GM21737 (cell line): ENCODE results near the gene CDK8.

Source experiments
- ATAC-seq: cut with Tn5 transposase; IDR thresholded peaks from one replicate; pipeline ENCODE4 v1.9.1; 2021; ENCODE audit warnings: mild to moderate bottlenecking, moderate library complexity; ENCODE audit not compliant: unreplicated experiment

Gene CDK8

DNA sequence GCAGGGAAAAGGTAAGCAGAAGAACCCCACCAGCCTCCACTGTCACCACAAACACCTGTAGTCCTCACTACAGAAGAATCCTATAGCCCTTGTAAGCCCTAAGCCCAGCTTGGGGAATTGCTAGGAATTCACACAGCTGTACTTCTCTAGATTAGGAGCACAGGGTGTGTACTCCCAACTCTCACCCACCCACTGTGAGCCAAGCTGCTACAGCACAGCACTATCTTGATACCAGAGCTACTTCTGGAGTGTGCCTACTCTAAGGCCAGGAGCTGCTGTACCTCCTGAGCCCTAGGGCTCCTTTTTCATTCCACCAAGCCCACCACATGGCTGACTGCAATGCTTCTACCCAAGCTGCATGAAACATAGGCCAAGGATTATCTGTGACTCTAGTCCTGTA lies 181.2 kb downstream of the CDK8 start:
- ATAC-seq, result no peak

DNA sequence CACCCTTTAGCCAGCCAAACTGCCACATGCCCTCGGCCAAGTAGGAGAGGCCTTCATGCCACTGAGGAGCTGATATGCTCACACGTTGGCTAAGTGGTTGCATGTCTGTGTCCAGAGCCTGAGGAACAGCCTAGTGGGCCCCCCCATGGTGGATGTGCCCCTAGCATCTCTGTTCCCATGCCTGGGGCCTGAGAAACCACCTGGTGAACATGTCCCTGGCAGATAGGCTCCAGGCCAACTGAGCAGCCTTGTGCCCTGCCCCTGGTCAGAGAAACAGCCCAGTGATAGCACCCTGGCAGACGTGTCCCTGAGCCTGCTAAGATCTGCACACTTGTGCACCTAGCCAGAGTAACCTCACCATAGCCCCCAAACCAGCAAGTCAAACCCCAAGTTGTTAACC lies 181.7 kb downstream of the CDK8 start:
- no peak for ATAC-seq

DNA sequence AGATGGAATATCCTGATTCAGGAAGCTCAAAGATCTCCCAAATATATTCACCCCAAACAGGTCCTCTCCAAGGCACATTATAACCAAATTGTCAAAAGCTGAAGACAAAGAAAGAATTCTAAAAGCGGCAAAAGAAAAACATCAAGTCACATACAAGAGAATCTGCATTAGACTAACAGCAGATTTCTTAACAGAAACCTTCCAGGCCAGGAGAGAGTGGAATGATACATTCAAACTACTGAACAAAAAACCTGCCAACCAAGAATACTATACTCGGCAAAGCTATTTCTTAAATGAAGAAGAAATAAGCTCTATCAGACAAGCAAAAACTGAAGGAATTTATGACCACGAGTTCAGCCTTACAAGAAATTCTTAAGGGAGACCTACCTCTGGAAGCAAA lies 183.0 kb downstream of the CDK8 start:
- no peak for ATAC-seq

DNA sequence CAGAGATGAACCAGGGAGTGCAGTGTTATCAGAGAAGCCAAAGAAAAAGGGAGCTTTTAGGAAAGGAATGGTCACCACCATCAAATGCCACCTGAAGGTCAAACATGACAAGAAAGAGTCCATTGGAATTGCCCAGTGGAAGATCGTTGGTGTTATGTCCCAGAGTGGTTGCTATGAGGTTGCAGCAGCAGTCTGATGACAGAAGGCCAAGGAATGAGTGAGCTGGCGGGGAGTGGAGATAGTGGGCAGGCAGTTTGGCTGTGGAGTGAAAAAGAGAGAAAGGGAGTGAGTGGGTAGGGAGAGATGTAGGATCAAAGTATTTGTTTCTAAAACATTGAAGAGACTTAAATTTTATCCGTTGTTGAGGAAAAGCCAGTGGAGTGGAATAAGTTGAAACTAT lies 186.2 kb downstream of the CDK8 start:
- no peak for ATAC-seq

DNA sequence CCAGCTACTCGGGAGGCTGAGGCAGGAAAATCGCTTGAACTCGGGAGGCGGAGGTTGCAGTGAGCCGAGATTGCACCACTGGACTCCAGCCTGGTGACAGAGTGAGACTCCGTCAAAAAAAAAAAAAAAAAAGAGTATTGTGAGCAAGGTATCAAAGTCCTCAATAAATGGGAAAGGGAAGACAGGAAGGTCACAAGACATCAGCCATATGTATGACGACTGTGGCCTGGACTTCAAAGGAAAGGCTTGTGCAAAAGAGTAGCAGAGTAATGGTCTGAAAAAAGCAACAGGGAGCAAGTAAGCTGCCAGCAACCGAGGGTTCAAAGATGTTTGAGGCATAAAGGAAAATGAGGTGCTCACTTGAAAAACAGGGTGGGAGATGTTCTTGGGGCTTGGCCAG lies 187.5 kb downstream of the CDK8 start:
- no peak for ATAC-seq

DNA sequence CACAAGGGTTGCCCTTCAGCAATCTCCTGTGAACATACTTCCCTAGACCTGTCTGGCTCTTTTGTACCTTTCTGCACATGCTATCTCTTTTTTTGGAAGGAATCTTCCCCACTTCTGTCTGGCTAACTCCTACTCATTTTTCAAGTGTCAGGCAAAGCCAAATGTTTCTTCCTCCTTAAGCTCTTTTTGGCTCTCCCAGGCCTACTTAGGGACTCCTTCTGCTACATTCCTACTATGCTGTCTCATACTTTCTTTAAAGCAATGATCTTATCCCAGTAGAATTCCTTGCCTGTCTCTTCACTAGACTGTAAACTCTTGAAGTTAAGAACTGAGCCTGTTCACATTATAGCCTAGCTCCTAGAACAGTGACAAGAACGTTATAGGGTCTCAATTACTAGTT lies 188.6 kb downstream of the CDK8 start:
- ATAC-seq, result no peak

DNA sequence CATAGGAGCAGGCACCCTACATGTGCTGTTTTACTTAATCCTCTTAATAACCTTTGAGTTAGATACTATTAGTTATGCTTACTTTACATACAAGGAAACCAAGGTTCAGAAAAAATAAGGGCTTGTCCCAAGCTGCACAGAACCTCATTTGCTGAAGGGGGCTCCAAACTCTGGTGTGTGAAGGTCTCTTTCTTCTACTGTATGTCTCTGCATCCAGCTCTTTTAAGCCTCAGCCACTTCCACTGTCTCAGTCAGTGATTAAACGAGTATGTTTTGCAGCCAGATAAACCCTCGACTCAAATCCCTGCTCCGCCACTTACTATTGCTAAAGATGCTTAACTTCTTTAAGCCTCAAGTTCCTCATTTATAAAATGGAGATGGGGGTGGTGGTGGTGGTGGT lies 191.2 kb downstream of the CDK8 start:
- ATAC-seq, result no peak

DNA sequence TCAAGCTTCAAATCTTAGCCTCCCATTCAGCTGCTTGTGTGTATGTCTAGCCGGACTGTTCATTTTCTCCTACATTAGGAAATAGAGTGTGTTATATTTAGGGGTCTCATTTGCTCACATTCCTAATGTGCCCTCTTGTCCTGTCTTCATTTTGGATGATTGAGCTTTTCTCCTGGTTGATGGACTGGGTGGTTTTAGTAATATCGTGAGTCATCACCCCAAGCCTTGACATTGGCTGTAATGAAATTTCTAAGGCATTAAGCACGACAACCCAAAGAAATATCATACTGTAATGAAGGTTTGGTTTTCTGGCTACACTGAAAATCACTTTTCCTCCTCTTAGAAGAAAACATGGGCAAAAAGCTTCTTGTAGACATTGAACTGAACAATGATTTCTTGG lies 192.8 kb downstream of the CDK8 start:
- no peak for ATAC-seq

DNA sequence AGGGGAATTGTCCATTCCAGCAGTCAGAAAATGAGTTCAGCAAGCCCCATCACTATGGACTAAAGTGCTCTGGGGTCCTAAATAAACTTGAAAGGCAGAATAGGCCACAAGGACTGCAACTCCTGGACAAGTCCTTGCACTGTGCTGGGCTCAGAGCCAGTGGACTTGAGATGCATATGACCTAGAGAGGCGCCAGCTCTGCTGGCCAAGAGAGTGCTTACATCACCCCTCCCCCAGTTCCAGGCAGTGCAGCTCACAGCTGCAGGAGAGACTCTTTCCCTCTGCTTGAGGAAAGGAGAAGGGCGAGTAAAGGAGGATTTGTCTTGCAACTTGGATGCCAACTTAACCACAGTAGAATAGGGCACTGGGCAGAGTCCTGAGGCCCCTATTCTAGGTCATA lies 194.1 kb downstream of the CDK8 start:
- no peak for ATAC-seq

DNA sequence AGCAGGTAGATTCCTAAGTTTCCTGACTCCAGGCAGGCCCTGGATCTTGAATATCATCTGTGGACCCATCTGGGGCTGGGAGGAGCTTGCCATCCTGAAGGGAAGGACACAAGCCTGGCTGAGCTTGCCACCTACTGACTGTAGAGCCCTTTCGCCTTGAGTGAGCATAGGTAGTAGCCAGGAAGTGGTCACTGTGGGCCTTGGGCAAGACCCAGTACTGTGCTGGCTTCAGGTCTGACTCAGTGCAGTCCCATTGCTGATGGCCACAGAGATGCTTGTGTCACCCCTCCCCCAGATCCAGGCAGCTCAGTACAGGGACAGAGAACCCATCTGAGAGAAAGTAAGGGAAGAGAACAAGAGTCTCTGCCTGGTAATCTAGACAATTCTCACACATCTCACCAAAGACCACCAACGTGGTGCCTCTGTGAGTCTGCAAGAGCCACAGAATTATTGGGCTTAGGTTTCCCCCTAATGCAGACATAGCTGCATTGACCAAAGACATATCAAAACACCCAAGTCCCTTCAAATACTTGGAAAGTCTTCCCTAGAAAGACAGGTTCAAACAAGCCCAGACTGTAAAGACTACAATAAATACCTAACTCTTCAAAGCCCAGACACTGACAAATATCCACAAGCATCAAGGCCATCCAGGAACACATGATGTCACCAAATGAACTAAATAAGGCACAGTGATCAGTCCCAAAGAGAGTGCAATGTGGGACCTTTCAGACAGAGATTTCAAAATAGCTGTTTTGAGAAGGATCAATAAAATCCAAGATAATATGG lies 195.3 kb downstream of the CDK8 start:
- no peak for ATAC-seq
